Muscle layer of duodenum (tissue), 2 donors: Measurements from ENCODE around the gene SCRT2.

ENCODE experiments used
- H3K27ac ChIP-seq: one replicate; pipeline ENCODE4 v1.7.0; 2013; ENCODE audit warnings: mild to moderate bottlenecking, low read length
- H3K27me3 ChIP-seq: one replicate; pipeline ENCODE4 v1.7.0; 2013; ENCODE audit warnings: low read depth, mild to moderate bottlenecking, control low read depth, low read length
- H3K36me3 ChIP-seq, 2 donors: one replicate each; pipeline ENCODE4 v1.7.0; 2013; ENCODE audit warnings: low read length in 2 of 2, control low read depth in 1 of 2, mild to moderate bottlenecking in 1 of 2; ENCODE audit not compliant: insufficient read depth in 2 of 2, control insufficient read depth in 1 of 2
- H3K4me1 ChIP-seq, 2 donors: one replicate each; pipeline ENCODE4 v1.7.0; 2013; ENCODE audit warnings: low read length in 2 of 2, mild to moderate bottlenecking in 2 of 2, control low read depth in 1 of 2, moderate library complexity in 1 of 2; ENCODE audit not compliant: insufficient read depth in 2 of 2, control insufficient read depth in 1 of 2
- H3K4me3 ChIP-seq, 2 donors: one replicate each; pipeline ENCODE4 v1.7.0; 2013; ENCODE audit warnings: low read length in 2 of 2, low read depth in 1 of 2, mild to moderate bottlenecking in 1 of 2
- H3K9me3 ChIP-seq, 2 donors: one replicate each; pipeline ENCODE4 v1.7.0; 2013; ENCODE audit warnings: low read length in 2 of 2, control low read depth in 1 of 2, mild to moderate bottlenecking in 1 of 2; ENCODE audit not compliant: control insufficient read depth in 1 of 2
- donor health status: healthy.

Gene SCRT2

DNA sequence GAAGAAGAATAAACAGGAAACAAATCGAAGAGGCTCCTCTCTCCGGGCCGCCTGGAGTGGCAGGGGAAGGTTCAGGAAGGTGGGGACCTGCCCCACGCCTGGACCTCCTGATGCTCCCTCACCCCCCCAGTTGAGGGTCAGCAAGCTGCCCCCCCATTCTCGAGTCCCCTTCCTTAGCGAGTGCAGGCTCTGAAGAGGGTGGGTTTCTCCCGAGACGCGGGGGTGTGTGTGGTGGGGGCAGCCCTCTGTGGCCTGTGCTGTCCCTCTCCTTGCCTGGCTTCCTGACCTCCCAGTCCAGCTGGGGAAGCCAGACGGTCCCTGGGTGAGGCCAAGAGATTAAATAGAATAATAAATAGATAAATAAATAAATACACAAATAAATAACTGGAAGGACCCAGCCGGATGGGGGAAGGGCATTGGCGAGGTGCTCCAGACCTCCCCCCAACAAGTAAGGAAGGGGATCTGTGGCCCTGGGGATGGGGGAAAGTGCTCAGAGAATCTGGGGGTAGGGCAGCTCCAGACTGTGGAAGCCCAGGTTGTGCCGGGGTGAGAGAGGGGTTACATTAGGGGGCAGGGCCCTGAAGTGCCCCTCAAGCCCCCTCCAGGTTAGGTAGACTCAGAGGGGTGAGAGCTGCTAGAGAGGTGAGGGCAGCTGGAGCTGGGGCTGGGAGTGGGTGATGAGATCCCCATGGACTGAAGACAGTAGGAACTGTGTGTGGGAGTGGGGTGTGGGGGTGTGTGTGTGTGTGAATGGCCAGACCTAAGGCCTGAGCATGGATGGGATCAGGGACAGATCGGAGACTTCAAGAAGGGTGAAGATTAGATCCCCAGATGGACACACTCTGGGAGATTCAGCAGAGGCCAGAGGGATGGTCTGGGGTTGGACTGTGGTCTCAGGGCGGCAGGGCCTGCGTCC, 13.1 kb downstream of the SCRT2 start:
- no peak overlapping the region for H3K4me3 ChIP-seq
- no peaks in the 10 kb centered on the region for H3K4me1 ChIP-seq
- H3K36me3 ChIP-seq: no peaks in the 10 kb centered on the region
- no peaks in the 10 kb centered on the region for H3K9me3 ChIP-seq
- peaks cover 30% of the 10 kb centered on the region for H3K27me3 ChIP-seq
- H3K27ac ChIP-seq: no peak overlapping the region

DNA sequence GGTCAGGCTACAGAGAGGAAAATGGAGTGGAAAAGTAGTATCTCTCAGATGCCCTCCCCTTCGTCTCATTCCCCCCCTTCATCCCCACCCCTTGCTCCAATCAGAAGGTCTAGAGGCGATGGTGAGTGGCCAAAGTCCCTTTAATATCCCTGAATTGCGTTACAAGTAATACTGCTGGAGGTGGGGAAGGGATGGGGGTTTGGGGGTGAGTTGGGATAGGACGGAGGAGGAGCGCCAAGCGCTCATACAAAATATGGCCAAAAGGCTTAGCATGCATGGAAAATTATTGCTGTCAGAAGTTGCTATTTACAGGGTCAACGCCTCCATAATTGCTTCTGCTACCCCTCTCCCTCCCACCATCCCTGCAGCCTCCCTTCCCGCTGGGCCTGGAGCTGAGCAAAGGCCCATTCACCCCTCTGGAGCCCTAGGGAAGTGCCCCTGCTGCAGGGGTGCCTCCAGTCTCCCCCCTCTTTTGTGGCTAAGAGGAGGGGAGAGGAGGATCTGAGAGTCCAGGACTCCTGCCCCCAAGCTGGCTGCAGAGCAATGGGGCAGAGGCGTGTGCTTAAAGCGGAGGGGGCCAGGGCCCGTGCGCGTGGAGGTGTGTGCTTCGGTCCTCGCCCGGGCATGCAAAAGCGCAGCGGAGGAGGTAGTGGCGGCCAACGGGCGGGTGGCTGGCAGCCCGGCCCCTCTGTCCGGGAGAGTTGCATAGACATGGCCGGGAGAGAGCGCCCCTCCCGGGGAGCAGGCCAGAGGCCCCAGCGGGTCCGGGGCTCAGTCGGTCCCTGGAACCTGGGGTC, 13.9 kb downstream of the SCRT2 start:
- H3K27me3 ChIP-seq: peaks cover 33% of the 10 kb centered on the region
- no peaks in the 10 kb centered on the region for H3K4me1 ChIP-seq
- no peaks in the 10 kb centered on the region for H3K36me3 ChIP-seq
- no peak overlapping the region for H3K27ac ChIP-seq
- H3K4me3 ChIP-seq: no peak overlapping the region
- H3K9me3 ChIP-seq: no peaks in the 10 kb centered on the region

DNA sequence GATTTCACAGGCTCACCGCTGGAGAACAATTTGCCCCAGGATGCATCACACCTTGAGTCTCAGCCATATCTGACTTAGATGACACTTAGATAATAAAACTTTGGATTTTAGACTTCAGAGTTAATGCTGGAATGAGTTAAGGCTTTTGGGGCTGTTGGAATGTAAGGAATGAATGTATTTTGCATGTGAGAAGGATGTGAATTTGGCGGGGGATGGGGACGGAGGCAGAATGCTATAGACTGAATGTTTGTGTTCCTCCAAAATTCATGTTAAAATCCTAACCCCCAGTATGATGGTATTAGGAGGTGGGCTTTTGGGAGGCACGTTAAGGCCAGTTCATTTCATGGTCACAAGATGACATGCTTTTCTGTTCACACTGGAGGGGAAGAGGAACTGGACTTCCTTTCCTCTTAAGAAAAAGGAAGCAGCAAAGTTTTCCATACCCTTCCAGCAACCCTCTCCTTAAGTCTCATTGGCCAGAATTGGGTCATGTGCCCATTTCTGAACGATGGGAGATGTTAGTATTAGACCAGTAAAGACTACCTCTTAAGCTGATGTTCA, 16.8 kb downstream of the SCRT2 start:
- Histone ChIP-seq H3K4me1 (peaks cover 0 to 2% of the 10 kb centered on the region in 2 donors), H3K9me3 (no peaks in the 10 kb centered on the region), H3K27ac (no peak overlapping the region), H3K36me3 (no peaks in the 10 kb centered on the region), H3K4me3 (no peak overlapping the region), H3K27me3 (peaks cover 17% of the 10 kb centered on the region)

DNA sequence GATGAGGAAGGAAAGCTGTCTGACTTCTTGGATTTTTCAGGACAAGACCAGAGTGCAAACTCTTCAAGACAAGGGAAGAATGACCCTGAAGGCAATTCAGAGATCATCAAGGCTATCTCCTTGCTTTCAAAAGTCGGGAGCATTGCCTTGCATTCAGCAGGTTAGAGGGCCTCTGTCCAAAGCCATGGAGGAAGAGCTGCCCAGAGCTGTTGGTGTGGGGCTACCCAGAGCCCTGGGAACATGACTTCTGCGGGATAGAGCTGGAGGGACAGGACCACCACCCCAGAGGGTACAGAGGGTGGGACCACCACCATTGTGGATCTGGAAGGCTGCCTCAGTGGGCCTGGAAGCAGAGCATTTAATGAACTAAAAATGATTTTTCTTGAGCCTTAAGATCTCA, 17.4 kb downstream of the SCRT2 start:
- Histone ChIP-seq H3K27ac (no peak overlapping the region), H3K4me1 (peaks cover 0 to 5% of the 10 kb centered on the region in 2 donors), H3K4me3 (no peak overlapping the region), H3K9me3 (no peaks in the 10 kb centered on the region), H3K27me3 (peaks cover 17% of the 10 kb centered on the region), H3K36me3 (no peaks in the 10 kb centered on the region)

DNA sequence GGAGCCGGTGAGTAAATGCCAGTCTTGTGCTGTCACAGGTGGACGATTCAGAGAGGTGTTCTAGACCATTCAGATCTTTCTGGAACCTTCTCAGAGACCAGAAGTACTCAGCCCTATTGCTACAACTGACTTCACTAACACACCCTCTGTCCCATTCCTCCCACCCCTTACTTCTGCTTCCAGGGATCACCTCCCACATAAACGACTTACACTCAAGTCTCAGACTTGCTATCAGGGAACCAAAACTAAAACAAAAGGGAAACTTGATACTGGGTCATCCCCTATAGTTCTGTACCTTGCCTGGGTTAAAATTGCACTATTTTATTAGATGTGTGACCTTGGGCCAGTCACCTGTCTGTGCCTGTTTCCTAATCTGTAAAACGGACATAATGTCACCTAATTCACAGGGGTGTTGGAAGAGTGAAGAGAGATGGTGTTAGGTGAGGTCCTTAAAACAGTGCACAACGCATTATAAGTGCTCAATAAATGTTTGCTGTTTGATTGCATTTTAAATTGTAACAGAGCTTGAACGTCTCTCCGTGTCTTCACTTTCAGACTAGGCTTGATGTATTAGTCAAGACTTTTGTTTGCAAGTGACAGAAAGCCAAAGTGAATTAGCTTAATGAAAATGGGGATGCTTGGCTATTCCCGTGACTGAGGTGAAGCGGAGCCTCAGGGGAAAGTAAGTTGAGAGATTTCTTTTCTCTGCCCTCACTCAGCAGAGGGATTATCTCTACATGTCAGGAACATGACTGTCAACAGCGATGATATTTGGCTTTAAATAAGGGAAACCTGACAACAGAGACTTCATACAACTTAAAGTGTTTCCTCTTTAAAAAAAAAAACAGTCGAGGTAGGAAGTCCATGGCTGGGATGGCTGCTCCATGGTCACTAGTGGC, 19.6 kb downstream of the SCRT2 start:
- no peaks in the 10 kb centered on the region for H3K9me3 ChIP-seq
- H3K36me3 ChIP-seq: peaks cover 0 to 2% of the 10 kb centered on the region in 2 donors
- peaks cover 4% of the 10 kb centered on the region for H3K27me3 ChIP-seq
- H3K4me1 ChIP-seq: peaks cover 5 to 12% of the 10 kb centered on the region in 2 donors
- H3K27ac ChIP-seq: no peak overlapping the region
- H3K4me3 ChIP-seq: no peak overlapping the region

DNA sequence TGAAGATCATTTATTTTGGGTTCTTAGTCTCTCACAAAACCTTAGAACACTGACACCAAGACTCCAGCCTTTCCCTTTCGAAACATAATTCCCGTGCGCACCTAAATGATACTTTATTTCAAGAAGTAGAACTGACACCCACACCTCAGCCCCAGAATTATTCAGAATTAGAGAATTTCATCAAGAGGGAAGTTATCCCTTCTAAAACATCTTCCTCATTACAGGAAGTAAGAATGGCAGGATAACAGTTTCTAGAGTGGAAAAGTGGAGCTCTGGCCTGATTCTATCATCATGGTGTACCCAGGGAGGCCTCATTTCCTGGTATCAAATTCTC, 21.2 kb downstream of the SCRT2 start:
- H3K4me1 ChIP-seq: peaks cover 5 to 12% of the 10 kb centered on the region in 2 donors
- no peak overlapping the region for H3K4me3 ChIP-seq
- H3K9me3 ChIP-seq: no peaks in the 10 kb centered on the region
- peaks cover 4% of the 10 kb centered on the region for H3K27me3 ChIP-seq
- no peak overlapping the region for H3K27ac ChIP-seq
- peaks cover 0 to 17% of the 10 kb centered on the region in 2 donors for H3K36me3 ChIP-seq

DNA sequence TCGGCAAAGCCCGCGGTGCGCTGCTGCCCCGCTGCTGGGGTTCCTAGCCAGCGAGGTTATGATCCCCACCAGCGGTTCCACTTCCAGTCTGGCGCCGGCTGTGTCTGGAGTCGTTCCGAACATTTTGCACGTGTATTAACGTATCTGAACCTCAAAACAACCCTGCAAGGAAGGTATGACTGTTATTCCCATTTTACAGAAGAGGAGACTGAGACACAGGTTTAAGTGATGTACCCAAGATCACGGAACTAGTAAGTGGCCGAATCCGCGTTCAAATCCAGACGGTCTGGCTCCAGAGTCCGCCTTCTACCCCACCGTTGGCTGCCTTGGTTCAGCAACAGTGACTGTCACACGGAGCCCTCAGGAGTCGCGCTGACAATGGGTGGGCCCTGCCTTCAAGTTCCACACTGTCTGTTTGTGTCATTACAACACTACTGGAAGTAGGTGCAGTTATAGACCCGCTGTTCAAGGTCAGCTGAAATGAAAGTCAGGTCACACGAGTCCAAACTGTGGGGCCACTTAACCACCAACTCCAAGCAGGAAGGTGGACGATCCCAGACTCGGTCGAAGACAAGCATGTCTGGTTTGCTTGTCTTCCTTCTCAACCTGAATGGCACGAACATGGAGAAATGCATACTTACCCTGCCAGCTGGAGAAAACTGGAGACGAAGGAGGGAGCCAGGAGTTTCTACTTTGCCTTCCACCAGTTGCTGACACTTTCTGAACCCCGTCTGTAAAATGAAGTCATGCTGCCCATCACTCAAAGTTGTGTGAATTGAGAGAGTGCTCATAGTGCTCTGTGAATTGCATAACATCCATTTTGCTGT, 21.8 kb downstream of the SCRT2 start:
- Histone ChIP-seq H3K9me3 (no peaks in the 10 kb centered on the region), H3K4me3 (peak overlapping the region; percentile 74 to 81), H3K4me1 (peaks cover 5 to 12% of the 10 kb centered on the region in 2 donors), H3K36me3 (peaks cover 2 to 21% of the 10 kb centered on the region in 2 donors), H3K27ac (no peak overlapping the region), H3K27me3 (peaks cover 4% of the 10 kb centered on the region)

DNA sequence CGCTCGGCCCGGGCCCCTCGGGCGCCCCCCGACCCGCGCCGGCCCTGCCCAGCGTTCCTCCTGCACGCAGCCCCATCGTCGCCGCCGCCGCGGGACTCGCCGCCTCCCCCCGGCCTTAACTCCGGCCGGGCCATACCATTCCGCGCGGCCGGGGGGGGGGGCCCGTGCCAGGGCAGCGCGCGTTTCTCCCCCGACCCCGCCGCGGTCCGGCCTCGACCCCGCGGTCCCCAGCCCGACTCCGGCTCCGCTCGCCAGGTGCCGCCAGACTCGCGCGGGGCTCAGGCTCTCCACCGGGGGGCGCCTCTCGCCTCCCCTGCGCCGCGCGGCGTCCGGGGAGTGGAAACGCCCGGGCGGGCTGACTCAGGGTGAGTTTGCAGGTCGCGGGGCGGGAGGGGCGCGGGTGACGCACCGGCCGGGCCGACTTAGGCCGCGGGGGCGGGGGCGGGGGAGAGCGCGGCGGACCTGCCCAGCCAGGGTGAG, 22.5 kb downstream of the SCRT2 start, which contains the start of gene SRXN1:
Gene SRXN1 (minus strand): TSS at position 91 of the 480 bp plus-strand sequence. CDS start 15 bp downstream, at position 76.
- Histone ChIP-seq H3K4me1 (peaks cover 5 to 12% of the 10 kb centered on the region in 2 donors), H3K36me3 (peaks cover 9 to 28% of the 10 kb centered on the region in 2 donors), H3K4me3 (peak within 1 kb of the TSS; percentile 75 to 81), H3K27me3 (peaks cover 4% of the 10 kb centered on the region), H3K9me3 (peaks cover 0 to 3% of the 10 kb centered on the region in 2 donors), H3K27ac (peak within 1 kb of the TSS; percentile 68)

DNA sequence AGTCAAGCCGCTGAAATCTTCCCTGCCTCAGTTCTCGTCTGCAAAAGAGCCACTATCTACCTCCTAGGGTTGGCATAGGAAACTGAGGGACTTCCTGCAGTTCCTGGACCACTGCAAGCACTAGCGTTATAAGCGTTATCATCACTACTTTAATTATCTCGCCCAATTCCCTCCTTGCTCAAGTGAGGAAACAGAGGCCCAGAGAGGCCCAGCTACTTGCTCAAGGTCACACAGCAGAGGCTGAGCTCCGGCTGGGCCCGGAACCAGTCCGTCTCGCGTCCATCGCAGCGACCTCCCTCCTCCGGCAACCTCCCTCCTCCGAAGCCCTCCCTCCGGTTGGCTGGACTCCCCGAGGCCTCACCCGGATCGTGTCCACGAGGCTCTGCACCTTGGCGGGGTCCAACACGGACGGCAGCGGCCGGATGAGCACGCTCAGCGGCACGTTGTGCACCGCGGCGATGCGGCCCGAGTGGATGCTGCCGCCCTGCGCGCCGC, 22.9 kb downstream of the SCRT2 start:
- Histone ChIP-seq H3K4me1 (peaks cover 5 to 12% of the 10 kb centered on the region in 2 donors), H3K27me3 (peaks cover 3% of the 10 kb centered on the region), H3K4me3 (peak overlapping the region; percentile 75 to 81), H3K9me3 (peaks cover 0 to 7% of the 10 kb centered on the region in 2 donors), H3K27ac (peak overlapping the region; percentile 68), H3K36me3 (peaks cover 14 to 33% of the 10 kb centered on the region in 2 donors)
